BE2C (cell line): ENCODE results near the gene STK32A.

Experiments used
- DNase-seq: peaks from one replicate; pipeline ENCODE4 v3.0.0-alpha.2; 2020
- H3K27me3 ChIP-seq: fragments of 250-450 bp; sonication (Bioruptor Pico); 2 replicates; pipeline ENCODE4 v1.5.1; 2020; ENCODE audit warnings: mild to moderate bottlenecking
- H3K36me3 ChIP-seq: fragments of 250-450 bp; sonication (Bioruptor Pico); 2 replicates; pipeline ENCODE4 v1.5.1; 2020; ENCODE audit warnings: mild to moderate bottlenecking
- H3K4me1 ChIP-seq: fragments of 250-450 bp; sonication (Bioruptor Pico); 2 replicates; pipeline ENCODE4 v1.5.1; 2020
- H3K4me3 ChIP-seq: 2 replicates; pipeline ENCODE4 v1.5.1; 2011; ENCODE audit warnings: low read depth, low read length
- H3K9me3 ChIP-seq: fragments of 250-450 bp; sonication (Bioruptor Pico); 2 replicates; pipeline ENCODE4 v1.5.1; 2020
- CTCF ChIP-seq: IDR thresholded peaks from 2 replicates; pipeline ENCODE4 v1.5.1; 2012; ENCODE audit warnings: mild to moderate bottlenecking, low read depth, low read length

Gene STK32A

GRCh38 chr5:147193123-147193522, 41.7 kb upstream of the STK32A start:
- H3K4me3 ChIP-seq = no peak overlapping the region
- H3K27me3 ChIP-seq = no peaks in the 10 kb centered on the region
- no peak for DNase-seq
- H3K9me3 ChIP-seq = no peaks in the 10 kb centered on the region
- H3K36me3 ChIP-seq = no peaks in the 10 kb centered on the region
- TF ChIP-seq CTCF = no peak
- H3K4me1 ChIP-seq = no peaks in the 10 kb centered on the region

- DNase-seq = no peak
- no peaks in the 10 kb centered on the region for H3K36me3 ChIP-seq
- TF ChIP-seq CTCF = no peak
- no peaks in the 10 kb centered on the region for H3K4me1 ChIP-seq
- H3K27me3 ChIP-seq = no peaks in the 10 kb centered on the region
- H3K9me3 ChIP-seq = no peaks in the 10 kb centered on the region
- H3K4me3 ChIP-seq = no peak overlapping the region
These were observed 34.8 kb upstream of the STK32A start for GRCh38 chr5:147200004-147200403.

GRCh38 chr5:147203213-147203612, 31.6 kb upstream of the STK32A start:
- DNase-seq = no peak
- H3K36me3 ChIP-seq = no peaks in the 10 kb centered on the region
- no peaks in the 10 kb centered on the region for H3K4me1 ChIP-seq
- H3K4me3 ChIP-seq = no peak overlapping the region
- H3K27me3 ChIP-seq = no peaks in the 10 kb centered on the region
- TF ChIP-seq CTCF = no peak
- no peaks in the 10 kb centered on the region for H3K9me3 ChIP-seq

GRCh38 chr5:147204576-147204975, 30.2 kb upstream of the STK32A start:
- no peaks in the 10 kb centered on the region for H3K4me1 ChIP-seq
- no peak overlapping the region for H3K4me3 ChIP-seq
- no peaks in the 10 kb centered on the region for H3K27me3 ChIP-seq
- no peak for TF ChIP-seq CTCF
- DNase-seq = no peak
- H3K9me3 ChIP-seq = no peaks in the 10 kb centered on the region
- no peaks in the 10 kb centered on the region for H3K36me3 ChIP-seq

GRCh38 chr5:147208134-147208533, 26.7 kb upstream of the STK32A start:
- Histone ChIP-seq H3K4me1 (no peaks in the 10 kb centered on the region), H3K27me3 (no peaks in the 10 kb centered on the region), H3K36me3 (no peaks in the 10 kb centered on the region), H3K4me3 (no peak overlapping the region), H3K9me3 (no peaks in the 10 kb centered on the region)
- DNase-seq = no peak
- TF ChIP-seq CTCF = no peak

- Histone ChIP-seq H3K4me3 (no peak overlapping the region), H3K4me1 (no peaks in the 10 kb centered on the region; the same call in 1 of the 2 replicates), H3K27me3 (no peaks in the 10 kb centered on the region), H3K36me3 (no peaks in the 10 kb centered on the region), H3K9me3 (no peaks in the 10 kb centered on the region)
- no peak for DNase-seq
- TF ChIP-seq CTCF = no peak
These were observed 18.2 kb upstream of the STK32A start for GRCh38 chr5:147216552-147217154.
